Activated CD4-positive, CD25-positive, alpha-beta regulatory T cell (primary cell): ENCODE data around the gene CMIP.

Experiments
- DNase-seq, 4 experiments: peaks; one replicate each; lab custom pipeline; 2025; lab: John Stamatoyannopoulos, UW

The CMIP gene

DNA sequence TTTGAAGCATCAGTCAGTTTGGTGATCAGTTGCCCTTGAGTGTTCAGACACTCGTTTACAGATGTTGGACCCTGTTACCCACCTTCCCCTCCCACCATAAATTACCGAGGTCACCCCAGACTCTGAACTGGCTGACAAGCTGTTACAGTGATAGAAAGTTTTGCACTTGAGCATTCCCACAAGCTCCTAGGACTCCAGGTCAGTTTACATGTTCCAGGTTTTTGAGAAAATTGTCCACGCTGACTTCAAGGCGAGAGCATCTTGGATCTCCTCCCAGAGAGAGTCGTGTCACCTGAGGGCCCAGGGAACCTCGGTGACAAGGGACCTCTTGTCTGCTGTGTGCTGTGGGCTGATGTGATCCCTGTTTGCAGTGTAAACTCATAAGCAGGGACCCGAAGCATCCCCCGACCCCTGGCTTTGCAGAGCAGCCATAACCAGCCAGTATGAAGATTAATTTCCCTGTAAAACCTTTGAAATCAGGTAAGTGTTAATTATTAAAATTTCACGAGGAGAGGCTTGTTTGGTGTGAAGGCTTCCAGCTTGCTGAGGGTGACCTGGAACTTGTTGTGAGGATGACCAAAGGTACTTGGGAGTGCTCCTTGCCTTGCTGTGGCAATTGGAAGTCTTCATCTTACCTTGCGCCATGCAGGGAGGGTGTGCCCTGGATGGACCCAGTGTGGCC is 91.2 kb downstream of the CMIP start:
- no peak for DNase-seq

DNA sequence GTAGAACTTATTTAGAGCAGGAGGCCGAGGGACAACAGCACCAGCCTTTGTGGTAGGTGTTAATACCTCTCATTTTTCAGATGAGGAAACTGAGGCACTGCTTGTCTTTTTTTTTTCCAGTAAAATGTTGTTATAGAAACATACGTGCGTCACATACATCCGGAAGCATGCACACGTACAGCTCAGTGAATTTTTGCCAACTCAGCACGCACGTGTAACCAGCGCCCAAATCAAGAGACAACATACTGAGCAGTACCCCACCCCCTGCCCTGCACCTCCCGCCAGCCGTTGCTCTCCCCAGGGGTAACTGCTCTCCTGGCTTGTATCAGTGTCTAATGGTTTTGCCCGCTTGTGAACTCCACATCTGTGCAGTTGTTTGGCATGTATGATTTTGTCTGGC is 92.0 kb downstream of the CMIP start:
- DNase-seq = no peak

DNA sequence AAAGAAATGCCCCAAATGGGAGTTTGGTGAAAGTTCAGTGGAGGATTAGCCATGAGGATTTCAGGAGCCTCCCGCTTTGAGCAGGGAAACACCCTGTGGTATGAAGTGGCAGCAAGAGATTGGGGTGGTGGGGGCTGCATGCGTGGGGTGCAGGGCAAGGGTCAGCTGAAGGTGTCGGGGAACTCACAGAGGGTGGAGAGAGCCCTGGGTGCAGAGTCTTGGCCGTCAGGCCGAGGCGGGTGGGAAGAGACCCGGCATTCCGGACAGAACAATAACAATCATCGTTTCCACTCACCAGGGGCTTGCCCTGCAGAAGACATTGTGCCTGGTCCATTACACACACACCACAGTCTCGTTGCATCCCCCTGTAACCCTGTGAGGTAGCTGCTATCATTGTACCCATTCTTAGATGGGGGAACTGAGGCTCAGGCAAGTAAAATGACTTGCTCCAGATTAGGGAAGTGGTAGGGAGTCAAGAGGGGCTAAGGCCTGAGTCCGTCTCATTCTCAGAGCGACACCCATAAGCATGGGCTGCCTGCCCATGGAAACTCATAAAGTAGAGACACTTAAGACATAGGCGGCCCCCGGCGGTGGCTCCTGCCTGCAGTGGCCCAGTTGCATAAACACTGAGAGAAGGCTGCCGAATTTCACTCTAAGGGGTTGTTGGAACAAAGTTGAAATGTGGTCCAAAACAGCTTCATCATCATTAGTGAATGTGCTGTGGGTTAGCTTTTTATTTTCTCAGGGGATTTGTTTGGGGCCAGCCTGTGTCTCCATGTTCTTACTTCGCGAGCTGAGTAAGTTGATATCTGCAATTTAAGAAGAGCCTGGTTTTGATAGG is 93.3 kb downstream of the CMIP start:
- DNase-seq = no peak

DNA sequence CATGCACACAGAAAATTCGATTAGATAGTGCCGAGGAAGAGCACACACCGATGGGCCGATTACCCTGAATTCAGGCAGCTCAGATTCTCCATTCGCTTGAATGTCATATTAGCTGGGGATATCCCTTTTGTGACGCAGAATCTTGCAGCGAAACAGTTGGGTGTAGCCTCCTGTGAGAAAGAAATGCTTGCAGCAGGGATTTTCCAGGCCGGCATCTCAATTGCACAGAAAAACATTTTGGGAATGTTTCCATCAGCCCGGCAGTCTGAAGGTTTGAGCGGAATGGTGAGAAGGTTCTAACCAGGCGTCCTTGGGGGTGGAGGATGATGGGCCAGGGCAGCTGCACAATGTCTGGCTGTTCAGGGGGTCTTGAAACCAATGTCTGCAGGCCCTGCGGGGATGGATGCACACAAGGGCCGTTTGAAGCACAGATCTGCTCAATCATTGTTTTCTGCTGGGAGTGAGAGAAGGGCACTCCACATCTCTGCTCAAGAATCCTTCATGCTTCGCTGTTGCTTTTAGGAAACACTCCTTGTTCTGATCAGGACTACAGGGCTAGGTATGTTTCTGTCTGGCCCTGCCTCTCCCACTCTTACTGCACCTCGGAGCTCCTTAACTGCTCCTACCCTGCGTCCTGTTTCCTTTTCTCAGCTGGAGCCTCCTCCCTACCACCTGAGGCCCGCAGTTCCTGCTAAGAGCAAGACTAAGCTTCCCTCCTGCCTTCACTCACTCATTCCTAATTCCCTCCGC is 94.6 kb downstream of the CMIP start:
- no peak for DNase-seq

DNA sequence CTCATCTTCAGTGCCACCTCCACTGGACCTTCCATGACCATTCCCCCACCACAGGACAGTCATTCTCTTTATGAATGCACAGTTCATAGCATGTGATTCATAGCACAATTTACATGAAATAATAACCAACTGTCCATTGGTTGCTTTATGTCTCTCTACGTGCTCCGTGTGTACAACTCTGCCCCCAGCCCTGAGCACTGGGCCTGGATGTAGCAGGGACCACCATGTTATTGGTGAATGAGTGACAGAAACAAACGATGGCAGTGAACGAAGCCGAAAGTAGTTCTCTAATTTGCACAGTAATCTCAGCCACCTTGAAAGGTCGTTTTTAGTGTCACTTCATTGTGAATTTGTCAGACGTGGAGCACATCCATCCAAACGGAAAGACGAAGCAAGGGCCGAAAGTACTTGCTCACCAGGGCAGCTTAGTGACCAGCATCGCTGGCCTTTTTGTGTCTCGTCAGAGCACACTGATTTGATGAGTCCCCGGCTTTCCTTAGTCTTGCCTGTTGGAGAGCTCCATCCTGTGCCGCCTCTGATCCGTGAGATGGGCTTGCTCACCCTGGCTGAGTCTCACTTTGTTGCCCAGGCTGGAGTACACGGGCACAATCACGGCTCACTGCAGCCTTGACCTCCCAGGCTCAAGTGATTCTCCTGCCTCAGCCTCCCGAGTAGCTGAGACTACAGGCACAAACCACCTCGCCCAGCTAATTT is 95.3 kb downstream of the CMIP start:
- no peak for DNase-seq

DNA sequence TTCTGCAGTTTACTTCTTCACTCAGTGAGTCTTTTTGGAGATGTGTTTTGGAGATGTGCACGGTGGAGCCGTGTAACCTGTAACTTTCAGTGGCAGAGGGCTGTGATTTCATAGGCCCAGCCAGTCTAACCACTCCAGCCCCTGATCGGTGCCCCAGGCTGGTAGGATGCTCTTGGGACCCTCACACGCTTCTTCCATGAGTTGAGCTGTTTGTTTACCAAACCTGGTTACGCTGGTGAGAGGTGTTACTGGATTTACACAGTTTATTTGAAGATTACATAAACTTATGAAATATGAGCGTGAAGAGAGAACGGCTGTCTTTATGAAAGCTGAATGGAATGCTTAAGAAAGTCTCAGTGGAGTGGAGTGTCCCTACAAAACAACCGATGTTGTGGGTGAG is 96.7 kb downstream of the CMIP start:
- no peak for DNase-seq

DNA sequence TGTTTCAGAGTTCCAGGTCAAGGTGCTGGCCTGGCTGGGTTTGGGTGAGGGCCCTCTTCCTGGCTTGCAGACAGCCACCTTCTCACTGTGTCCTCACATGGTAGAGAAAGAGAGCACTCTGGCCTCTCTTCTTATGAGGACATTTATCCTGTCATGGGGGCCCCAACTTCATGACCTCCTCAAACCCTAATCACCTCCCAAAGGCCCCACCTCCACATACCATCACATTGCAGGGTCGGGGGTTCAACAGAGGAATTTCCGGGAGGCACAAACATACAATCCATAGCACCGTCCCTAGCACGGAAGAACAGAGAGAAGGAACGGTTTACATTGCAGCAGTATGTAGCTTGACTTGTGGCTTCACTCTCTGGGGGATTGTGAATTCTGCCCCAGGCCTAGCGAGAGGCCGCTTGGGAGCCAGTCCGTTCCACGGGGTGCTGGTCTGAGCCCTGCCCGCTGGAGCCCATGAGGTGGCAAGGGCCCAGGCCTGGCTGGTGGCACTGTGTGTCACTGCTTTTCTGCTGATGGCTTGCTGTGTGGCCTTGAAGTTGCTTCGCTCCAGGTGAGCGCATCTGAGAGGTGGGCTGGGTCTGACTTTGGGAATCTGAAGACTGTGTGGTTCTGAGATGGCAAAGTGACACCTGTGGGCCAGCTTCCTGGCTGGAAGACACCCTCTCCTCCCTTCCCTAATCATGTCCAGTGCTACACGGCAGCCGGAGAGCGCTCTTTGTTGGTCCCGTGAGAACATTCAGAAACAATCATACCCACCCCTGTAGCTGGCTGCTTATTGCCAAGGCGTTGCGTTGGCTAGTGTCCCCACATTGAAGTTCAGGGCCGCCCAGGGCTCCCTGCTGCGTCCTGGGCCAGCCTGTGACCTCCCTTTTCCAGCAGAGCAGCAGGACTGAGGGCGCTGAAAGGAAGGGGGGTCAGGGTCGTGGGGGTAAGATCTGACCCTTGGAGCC is 98.3 kb downstream of the CMIP start:
- DNase-seq = no peak

DNA sequence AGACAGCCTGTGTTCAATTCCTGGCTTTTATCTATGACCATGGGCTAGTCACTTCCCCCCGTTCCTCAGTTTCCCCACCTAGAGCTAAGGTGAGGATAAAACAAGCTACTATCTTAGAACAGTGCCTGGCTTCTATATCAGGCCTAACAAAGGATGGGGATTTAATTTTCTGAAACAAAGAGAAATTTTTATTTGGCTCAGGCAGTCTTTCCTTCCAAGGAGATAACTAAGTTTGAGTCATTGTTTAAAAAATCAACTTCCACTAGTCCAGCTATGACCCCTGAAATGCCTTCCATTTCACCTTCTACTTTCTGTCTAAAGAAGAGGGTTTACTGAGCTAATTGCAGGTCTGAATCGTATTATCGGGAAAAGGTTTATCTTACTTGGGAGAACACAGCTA is 99.0 kb downstream of the CMIP start:
- no peak for DNase-seq

DNA sequence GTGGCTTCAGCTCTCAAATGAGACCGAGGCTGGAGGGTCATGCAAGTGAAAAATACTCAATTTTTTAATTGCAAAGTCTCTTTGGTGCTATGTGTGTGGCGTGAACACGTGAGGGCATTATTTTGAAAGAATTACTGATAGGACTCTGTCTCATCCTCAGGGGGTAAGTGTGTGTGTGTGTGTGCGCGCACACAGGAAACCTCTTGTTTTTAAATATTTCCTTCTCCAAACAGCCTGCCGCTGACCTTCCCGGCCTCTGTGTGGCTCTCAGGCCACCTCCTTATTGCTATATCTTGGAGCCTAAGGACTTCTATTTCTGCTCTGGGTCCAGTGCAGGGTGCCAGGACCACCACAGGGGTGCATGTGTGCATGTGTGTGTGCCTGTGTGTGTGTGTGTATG is 99.7 kb downstream of the CMIP start:
- no peak for DNase-seq

DNA sequence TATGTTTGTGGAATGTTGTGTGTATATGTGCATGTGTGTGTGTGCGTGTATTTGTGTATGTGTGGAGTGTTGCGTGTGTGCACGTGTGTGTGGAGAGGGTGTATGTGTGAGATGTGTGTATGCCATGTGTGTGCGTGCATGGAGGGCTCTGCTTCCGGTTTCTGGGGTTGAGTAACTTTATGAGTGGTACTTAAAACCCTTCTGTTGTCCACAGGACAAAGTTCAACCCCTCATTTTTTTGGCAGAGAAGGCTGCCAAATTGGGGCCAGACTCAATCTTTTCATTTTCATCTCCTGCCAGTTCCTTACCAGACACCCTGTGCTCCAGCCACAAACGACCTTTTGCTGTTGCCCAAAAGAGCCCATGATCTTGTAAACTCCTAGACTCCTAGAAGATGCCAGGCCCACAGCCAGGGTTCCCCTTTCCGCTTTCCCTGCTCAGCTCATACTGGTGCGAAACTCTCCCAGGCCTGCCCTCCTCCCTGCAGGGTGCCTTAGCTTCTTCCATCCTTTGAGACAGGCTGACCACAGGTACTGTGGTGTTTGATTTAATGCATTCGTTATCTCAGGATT is 100.2 kb downstream of the CMIP start:
- no peak for DNase-seq

DNA sequence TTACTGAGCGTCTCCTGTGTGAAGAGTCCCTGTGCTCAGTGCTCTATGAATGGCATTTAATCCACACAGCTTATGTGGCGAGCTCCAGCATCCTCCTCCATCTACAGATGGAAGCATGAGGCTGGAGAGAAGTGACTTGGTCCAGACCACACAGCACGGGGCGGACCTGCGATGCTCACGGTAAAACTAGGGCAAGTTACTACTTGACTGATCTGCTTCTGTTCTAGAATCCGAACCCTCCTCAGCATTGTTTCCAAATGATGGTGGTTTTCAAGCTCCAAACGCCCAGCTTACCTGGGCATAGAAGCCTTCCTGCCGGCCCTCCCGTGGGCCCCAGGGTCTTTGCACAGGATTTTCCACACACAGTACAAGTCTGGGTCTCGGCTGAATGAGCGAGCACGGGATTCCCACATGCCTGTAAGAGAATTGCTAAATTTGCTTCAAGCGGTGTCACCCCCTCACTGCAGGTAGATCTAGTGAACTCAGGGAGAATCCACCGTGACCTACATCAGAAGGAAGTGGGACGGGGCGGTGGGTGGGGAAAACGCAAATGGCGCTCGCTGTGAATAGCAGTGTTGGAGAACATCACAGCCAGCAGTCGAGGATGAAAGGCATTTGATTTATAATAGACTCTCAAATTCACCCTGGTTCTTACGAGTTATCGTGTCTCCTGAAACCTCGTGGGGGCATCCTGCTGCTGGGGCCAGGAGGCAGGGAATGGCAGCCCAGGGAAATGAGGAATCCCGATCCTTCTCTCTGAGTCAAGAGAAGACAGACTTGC is 101.1 kb downstream of the CMIP start:
- DNase-seq = no peak

DNA sequence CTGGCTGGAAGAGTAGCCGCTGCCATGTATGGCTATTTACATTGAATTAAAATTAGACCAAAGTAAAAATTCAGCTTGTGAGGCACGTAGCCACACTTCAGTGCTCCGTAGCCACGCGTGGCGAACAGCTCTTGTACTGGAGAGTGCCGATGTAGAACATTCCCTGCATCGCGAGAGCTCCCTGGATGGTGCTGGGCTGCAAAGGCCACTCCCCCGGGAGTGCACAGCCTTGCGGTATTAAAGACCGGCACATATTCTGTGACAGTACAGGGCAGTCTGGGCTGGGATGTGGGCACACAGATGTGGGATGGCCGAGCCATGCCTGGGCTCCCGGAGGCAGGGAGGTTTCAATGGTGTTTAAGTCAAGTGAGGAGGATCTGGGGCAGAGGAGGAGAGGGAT is 102.2 kb downstream of the CMIP start:
- no peak for DNase-seq

DNA sequence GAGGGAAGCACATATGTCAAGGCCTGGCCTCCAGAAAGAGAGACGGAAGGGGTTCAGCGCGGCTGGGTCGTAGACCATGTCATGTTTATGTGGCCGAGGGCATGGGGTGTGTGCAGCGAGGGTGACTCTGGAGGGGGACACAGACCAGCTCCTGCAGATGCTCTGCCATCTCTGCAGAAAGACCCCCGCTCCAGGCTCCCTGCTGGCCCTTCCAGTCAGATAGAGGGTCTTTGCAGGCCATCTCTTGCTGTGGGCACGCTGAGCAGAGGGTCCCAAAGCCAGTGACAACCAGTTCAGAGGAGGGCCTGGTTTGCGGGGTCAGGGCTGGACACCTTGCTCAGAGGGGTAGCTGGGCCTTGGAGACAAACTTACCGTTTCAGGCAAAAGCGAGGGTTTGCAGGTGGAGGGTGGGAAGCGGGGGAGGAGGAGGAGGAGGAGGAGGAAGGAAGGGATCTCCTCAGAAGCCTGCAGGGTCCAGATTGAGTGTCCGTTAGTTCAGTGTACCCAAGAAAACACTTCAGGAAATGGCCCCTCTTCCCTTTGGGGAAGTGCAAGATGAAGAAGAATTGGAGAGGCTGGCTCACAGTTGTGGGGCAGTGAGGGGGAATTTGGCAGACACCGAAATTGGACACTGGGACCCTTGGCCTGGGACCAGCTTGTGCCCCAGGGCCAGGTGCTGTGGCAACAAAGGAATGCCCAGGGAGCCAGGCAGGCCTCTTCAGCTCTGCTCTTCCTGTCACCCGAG is 102.8 kb downstream of the CMIP start:
- no peak for DNase-seq

DNA sequence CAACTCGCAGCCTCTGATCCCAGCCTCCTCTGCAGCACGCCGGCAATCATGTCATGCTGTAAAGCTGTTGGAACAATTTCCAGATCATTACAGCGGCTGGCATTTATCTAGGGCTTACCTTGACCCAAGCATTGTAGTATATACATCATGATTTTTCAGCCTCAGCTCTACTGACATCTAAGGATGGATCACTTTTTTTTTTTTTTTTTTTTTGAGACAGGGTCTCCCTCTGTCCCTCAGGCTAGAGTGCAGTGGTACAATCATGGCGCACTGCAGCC is 103.3 kb downstream of the CMIP start:
- DNase-seq = no peak

DNA sequence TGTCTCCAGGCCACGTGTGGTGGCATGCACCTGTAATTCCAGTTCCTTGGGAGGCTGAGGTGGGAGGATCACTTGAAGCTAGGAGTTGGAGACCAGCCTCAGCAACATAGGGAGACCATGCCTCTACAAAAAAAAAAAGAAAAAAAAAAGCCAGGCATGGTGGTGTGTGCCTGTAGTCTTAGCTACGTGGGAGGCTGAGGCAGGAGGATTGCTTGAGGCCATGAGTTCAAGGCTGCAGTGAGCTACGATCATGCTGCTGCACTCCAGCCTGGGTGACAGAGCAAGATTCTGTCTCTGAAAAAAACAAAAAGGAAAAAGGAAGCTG is 103.9 kb downstream of the CMIP start:
- DNase-seq = no peak

DNA sequence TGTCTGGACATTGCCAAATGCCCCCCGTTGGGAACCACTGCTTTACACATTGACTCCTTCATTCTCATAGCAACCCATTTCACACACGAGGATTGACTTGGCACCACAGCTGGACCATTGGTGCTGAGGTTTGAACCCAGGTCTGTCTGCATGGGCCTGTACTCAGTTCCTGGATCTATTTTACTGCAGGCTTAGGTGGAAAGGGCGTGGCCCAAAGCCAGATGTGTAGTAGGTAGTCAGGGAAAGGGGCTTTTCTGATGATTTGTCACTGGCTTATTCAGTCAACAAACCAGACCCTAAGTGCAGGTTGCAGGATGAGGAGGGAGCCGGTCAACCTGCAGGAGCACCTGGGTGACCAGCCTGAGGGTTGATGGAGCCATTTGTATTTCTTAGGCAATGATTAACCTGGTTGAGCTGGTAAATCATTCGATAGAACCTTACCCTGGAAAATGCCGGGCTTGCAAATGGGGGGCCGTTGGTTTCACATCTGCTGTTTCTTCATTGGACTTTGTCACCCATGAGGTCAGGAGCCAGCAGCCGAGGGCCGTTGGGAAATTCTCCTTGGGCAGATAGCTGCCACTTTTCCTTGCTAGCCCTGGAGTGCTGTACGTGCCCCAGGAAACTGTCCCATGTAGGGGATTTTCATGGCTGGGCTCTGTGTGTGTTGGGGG is 104.4 kb downstream of the CMIP start:
- DNase-seq = no peak

DNA sequence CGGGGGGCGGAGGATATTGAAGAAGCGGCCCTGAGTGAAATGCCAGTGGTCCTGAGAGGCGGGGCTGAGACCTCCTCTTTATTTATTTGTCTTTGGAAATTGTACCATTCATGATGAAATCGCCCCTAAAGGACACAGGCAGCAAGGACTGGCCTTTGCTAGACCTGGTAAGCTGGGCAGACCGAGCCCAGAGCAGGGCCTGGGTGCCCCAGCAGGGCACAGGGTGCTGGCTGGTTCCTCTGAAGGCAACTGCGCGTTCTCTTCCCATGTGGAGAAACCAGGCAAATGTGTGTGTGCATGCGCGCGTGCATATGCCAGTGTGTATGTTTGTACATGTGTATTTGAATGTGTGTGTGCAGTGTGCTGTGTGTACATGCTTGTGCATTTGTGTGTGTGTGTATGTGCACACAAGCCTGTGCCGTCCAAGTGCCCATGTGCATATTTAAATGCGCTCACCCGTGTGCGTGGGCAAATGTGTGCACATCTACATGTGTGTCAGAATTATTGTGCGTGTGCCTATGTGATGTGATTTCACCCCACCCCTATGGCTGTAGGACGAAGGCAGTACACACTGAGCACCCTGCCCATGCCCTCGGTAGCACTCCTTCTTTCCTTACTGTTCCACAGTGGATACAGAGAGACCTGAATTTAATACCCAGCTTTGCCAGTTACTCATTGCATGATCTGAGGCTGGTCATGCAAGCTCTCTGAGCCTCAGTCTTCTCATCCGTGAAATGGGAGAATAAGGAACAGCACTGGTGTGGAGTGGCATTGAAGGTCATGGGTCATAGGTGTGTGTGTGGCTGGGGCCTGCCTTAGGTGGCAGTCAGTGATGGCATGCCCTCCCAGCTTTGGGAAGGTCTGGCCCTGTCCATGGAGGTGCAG is 105.2 kb downstream of the CMIP start:
- no peak for DNase-seq

DNA sequence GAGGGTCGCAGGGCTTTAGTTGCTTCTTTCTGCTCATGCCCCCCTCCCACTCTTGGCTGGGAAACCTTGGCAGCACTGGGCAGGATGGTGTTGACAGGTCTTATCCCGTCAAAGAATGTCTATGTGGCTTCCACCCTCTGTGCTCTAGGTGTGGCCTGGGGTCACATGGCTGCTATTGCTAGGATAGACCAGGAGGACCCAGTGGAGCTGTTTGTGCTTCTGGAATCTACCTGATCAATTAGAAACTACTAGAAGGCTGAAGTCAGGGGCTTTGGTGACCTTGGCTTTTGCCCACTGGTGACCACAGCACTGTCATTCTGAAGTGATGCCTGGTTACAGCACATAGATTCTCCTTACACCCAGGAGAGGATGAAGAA is 105.8 kb downstream of the CMIP start:
- DNase-seq = no peak
